HepG2 (cell line): ENCODE results near the gene CBX2.

ENCODE experiments used
- BRD4 ChIP-seq: sonication (generic); formaldehyde crosslinking; IDR thresholded peaks from 2 replicates; pipeline ENCODE4 v1.4.0; 2020; ENCODE audit warnings: missing genetic modification reagents
- KDM2A ChIP-seq: sonication (generic); formaldehyde crosslinking; IDR thresholded peaks from 2 replicates; pipeline ENCODE4 v1.4.0; 2020; ENCODE audit warnings: low read depth, missing genetic modification reagents, borderline replicate concordance
- MYC ChIP-seq: sonication (generic); formaldehyde crosslinking; IDR thresholded peaks from 2 replicates; pipeline ENCODE4 v1.9.0; 2021; ENCODE audit warnings: missing genetic modification reagents, borderline replicate concordance
- NFE2 ChIP-seq: sonication (generic); formaldehyde crosslinking; IDR thresholded peaks from 2 replicates; pipeline ENCODE4 v1.4.0; 2020; ENCODE audit warnings: missing genetic modification reagents
- POLR2AphosphoS5 ChIP-seq: IDR thresholded peaks from 2 replicates; pipeline ENCODE4 v1.6.1; 2012; ENCODE audit warnings: low read depth, low read length
- SP1 ChIP-seq, 2 experiments: fragments of 450-650 bp in 1 of 2; sonication (generic) in 1 of 2; formaldehyde crosslinking in 1 of 2; IDR thresholded peaks; 2 replicates each; pipeline versions ENCODE4 v1.4.0 to v1.6.1; 2016 to 2020; ENCODE audit warnings: missing genetic modification reagents in 1 of 2
- ZFX ChIP-seq: sonication (generic); formaldehyde crosslinking; IDR thresholded peaks from 2 replicates; pipeline ENCODE4 v1.4.0; 2020; ENCODE audit warnings: mild to moderate bottlenecking, low read depth, missing genetic modification reagents, moderate library complexity
- TF ChIP-seq, protein P1 (sequence below): sonication (generic); formaldehyde crosslinking; IDR thresholded peaks from 2 replicates; pipeline ENCODE4; 2020; ENCODE audit warnings: missing genetic modification reagents, mild to moderate bottlenecking, borderline replicate concordance
- TF ChIP-seq, protein P2 (sequence below): IDR thresholded peaks from 2 replicates; pipeline ENCODE4 v1.6.1; 2012; ENCODE audit warnings: low read depth, low read length, improper control_type of control experiment

- TF ChIP-seq BRD4 (CRISPR knock-in tag): no peak
- no peak for TF ChIP-seq ZFX (CRISPR knock-in tag)
- TF ChIP-seq NFE2 (CRISPR knock-in tag): no peak
- TF ChIP-seq, protein P1, sequence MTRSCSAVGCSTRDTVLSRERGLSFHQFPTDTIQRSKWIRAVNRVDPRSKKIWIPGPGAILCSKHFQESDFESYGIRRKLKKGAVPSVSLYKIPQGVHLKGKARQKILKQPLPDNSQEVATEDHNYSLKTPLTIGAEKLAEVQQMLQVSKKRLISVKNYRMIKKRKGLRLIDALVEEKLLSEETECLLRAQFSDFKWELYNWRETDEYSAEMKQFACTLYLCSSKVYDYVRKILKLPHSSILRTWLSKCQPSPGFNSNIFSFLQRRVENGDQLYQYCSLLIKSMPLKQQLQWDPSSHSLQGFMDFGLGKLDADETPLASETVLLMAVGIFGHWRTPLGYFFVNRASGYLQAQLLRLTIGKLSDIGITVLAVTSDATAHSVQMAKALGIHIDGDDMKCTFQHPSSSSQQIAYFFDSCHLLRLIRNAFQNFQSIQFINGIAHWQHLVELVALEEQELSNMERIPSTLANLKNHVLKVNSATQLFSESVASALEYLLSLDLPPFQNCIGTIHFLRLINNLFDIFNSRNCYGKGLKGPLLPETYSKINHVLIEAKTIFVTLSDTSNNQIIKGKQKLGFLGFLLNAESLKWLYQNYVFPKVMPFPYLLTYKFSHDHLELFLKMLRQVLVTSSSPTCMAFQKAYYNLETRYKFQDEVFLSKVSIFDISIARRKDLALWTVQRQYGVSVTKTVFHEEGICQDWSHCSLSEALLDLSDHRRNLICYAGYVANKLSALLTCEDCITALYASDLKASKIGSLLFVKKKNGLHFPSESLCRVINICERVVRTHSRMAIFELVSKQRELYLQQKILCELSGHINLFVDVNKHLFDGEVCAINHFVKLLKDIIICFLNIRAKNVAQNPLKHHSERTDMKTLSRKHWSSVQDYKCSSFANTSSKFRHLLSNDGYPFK: no peak
- TF ChIP-seq KDM2A (CRISPR knock-in tag): no peak
- no peak for TF ChIP-seq SP1 (IDR thresholded peaks at IDR 0.05)
- TF ChIP-seq SP1 (CRISPR knock-in tag; IDR thresholded peaks at IDR 0.05): no peak
- no peak for TF ChIP-seq POLR2AphosphoS5
- TF ChIP-seq, protein P2, sequence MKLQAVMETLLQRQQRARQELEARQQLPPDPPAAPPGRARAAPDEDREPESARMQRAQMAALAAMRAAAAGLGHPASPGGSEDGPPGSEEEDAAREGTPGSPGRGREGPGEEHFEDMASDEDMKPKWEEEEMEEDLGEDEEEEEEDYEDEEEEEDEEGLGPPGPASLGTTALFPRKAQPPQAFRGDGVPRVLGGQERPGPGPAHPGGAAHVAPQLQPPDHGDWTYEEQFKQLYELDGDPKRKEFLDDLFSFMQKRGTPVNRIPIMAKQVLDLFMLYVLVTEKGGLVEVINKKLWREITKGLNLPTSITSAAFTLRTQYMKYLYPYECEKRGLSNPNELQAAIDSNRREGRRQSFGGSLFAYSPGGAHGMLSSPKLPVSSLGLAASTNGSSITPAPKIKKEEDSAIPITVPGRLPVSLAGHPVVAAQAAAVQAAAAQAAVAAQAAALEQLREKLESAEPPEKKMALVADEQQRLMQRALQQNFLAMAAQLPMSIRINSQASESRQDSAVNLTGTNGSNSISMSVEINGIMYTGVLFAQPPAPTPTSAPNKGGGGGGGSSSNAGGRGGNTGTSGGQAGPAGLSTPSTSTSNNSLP: no peak
- TF ChIP-seq MYC (CRISPR knock-in tag): no peak
Observed at GRCh38 chr17:79799174-79799537, 21.2 kb downstream of the CBX2 start.
